Nephron progenitor cell (in vitro differentiated cells): ENCODE data around the gene ZBTB7C.

Experiments used
- DNase-seq: peaks from one replicate; pipeline ENCODE4 v3.0.0; 2021
- H3K27ac Mint-ChIP-seq: 2 replicates; pipeline ENCODE4 v1.8.0; 2021; ENCODE audit warnings: mild to moderate bottlenecking, moderate library complexity, mixed read lengths
- H3K27me3 Mint-ChIP-seq: 2 replicates; pipeline ENCODE4 v1.8.0; 2021; ENCODE audit warnings: mild to moderate bottlenecking, low read depth, mixed read lengths; ENCODE audit not compliant: poor library complexity
- H3K36me3 Mint-ChIP-seq: 2 replicates; pipeline ENCODE4 v1.8.0; 2021; ENCODE audit warnings: low read depth, mixed read lengths
- H3K4me1 Mint-ChIP-seq: 2 replicates; pipeline ENCODE4 v1.8.0; 2021; ENCODE audit warnings: mixed read lengths
- H3K4me3 Mint-ChIP-seq: 2 replicates; pipeline ENCODE4 v1.8.0; 2021; ENCODE audit warnings: mild to moderate bottlenecking, moderate library complexity, mixed read lengths
- H3K9me3 Mint-ChIP-seq: 2 replicates; pipeline ENCODE4 v1.8.0; 2021; ENCODE audit warnings: mild to moderate bottlenecking, moderate library complexity, mixed read lengths
- TF ChIP-seq, protein P1 (sequence below): fragments of 200-600 bp; sonication (generic); IDR thresholded peaks from 2 replicates; pipeline ENCODE4 v1.5.0; 2021; ENCODE audit warnings: antibody characterized with exemption

ZBTB7C gene

GRCh38 chr18:48317781-48318381 lies 91.3 kb downstream of the ZBTB7C start:
- Mint-ChIP-seq H3K27me3 (peaks cover 25% of the 10 kb centered on the region), H3K4me3 (no peak overlapping the region), H3K36me3 (no peaks in the 10 kb centered on the region), H3K27ac (no peak overlapping the region), H3K9me3 (no peaks in the 10 kb centered on the region), H3K4me1 (peaks cover 36% of the 10 kb centered on the region)
- TF ChIP-seq, protein P1, sequence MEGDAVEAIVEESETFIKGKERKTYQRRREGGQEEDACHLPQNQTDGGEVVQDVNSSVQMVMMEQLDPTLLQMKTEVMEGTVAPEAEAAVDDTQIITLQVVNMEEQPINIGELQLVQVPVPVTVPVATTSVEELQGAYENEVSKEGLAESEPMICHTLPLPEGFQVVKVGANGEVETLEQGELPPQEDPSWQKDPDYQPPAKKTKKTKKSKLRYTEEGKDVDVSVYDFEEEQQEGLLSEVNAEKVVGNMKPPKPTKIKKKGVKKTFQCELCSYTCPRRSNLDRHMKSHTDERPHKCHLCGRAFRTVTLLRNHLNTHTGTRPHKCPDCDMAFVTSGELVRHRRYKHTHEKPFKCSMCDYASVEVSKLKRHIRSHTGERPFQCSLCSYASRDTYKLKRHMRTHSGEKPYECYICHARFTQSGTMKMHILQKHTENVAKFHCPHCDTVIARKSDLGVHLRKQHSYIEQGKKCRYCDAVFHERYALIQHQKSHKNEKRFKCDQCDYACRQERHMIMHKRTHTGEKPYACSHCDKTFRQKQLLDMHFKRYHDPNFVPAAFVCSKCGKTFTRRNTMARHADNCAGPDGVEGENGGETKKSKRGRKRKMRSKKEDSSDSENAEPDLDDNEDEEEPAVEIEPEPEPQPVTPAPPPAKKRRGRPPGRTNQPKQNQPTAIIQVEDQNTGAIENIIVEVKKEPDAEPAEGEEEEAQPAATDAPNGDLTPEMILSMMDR = no peak
- DNase-seq = no peak

GRCh38 chr18:48316177-48316576 lies 93.0 kb downstream of the ZBTB7C start:
- peaks cover 25% of the 10 kb centered on the region for H3K27me3 Mint-ChIP-seq
- no peaks in the 10 kb centered on the region for H3K36me3 Mint-ChIP-seq
- H3K27ac Mint-ChIP-seq = no peak overlapping the region
- no peaks in the 10 kb centered on the region for H3K9me3 Mint-ChIP-seq
- TF ChIP-seq, protein P1 = no peak
- DNase-seq = no peak
- H3K4me3 Mint-ChIP-seq = no peak overlapping the region
- peaks cover 36% of the 10 kb centered on the region for H3K4me1 Mint-ChIP-seq

GRCh38 chr18:48314690-48315089 lies 94.5 kb downstream of the ZBTB7C start:
- DNase-seq = no peak
- H3K4me3 Mint-ChIP-seq = no peak overlapping the region
- TF ChIP-seq, protein P1 = peak; percentile 12
- no peaks in the 10 kb centered on the region for H3K36me3 Mint-ChIP-seq
- no peak overlapping the region for H3K27ac Mint-ChIP-seq
- peaks cover 25% of the 10 kb centered on the region for H3K4me1 Mint-ChIP-seq
- no peaks in the 10 kb centered on the region for H3K9me3 Mint-ChIP-seq
- peaks cover 32% of the 10 kb centered on the region for H3K27me3 Mint-ChIP-seq

GRCh38 chr18:48313792-48314191 lies 95.4 kb downstream of the ZBTB7C start:
- no peak overlapping the region for H3K27ac Mint-ChIP-seq
- no peak overlapping the region for H3K4me3 Mint-ChIP-seq
- H3K27me3 Mint-ChIP-seq = peaks cover 32% of the 10 kb centered on the region
- DNase-seq = no peak
- no peaks in the 10 kb centered on the region for H3K9me3 Mint-ChIP-seq
- no peaks in the 10 kb centered on the region for H3K36me3 Mint-ChIP-seq
- TF ChIP-seq, protein P1 = no peak
- H3K4me1 Mint-ChIP-seq = peaks cover 28% of the 10 kb centered on the region

- H3K36me3 Mint-ChIP-seq = no peaks in the 10 kb centered on the region
- no peak overlapping the region for H3K4me3 Mint-ChIP-seq
- H3K27ac Mint-ChIP-seq = no peak overlapping the region
- H3K27me3 Mint-ChIP-seq = peaks cover 32% of the 10 kb centered on the region
- no peak for DNase-seq
- peaks cover 22% of the 10 kb centered on the region for H3K4me1 Mint-ChIP-seq
- H3K9me3 Mint-ChIP-seq = no peaks in the 10 kb centered on the region
- TF ChIP-seq, protein P1 = no peak
Observed at GRCh38 chr18:48312066-48312465, 97.1 kb downstream of the ZBTB7C start.

DNA sequence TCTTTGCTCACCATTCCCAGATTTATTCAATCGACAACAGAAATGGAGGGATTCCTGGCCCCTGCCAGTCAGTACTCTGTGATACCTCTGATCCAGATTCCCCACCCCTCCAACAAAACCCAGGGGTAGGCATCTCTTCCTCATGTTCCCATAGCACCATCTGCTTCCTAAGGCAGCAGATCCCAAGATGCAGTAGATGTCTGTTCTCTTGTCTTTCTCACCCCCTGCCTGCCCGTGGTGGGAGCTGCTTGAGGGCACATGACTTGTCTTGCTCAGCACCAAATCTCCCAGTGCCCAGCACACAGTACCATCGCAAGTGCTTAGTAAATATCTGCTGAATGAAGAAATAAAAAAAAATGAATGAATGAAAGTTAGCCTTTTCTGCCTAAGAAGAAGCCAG lies 98.2 kb downstream of the ZBTB7C start:
- Mint-ChIP-seq H3K4me3 (no peak overlapping the region), H3K4me1 (peaks cover 22% of the 10 kb centered on the region), H3K27me3 (peaks cover 25% of the 10 kb centered on the region), H3K27ac (no peak overlapping the region), H3K9me3 (no peaks in the 10 kb centered on the region), H3K36me3 (no peaks in the 10 kb centered on the region)
- TF ChIP-seq, protein P1 = no peak
- no peak for DNase-seq
